Suprapubic skin (tissue), 4 donors: Measurements from ENCODE around the gene FEZF2. TPM values are rescaled to one million over a fixed set of nuclear protein-coding genes. Genes with fewer than 3 reads are reported as not detected.

ENCODE experiments used
- DNase-seq, 2 donors: peaks; one replicate each; pipeline ENCODE4 v3.0.0-alpha.2; 2019; ENCODE audit warnings: low spot score in 2 of 2
- H3K27ac ChIP-seq: fragments of 200-600 bp; sonication (generic); one replicate; pipeline ENCODE4 v1.5.1; 2019
- H3K27me3 ChIP-seq: fragments of 200-600 bp; sonication (generic); one replicate; pipeline ENCODE4 v1.5.1; 2019
- H3K36me3 ChIP-seq: fragments of 200-600 bp; sonication (generic); one replicate; pipeline ENCODE4 v1.5.1; 2019
- H3K4me1 ChIP-seq: fragments of 200-600 bp; sonication (generic); one replicate; pipeline ENCODE4 v1.5.1; 2019
- H3K4me3 ChIP-seq: fragments of 200-600 bp; sonication (generic); one replicate; pipeline ENCODE4 v1.5.1; 2019; ENCODE audit warnings: mild to moderate bottlenecking
- H3K9me3 ChIP-seq: fragments of 200-600 bp; sonication (generic); one replicate; pipeline ENCODE4 v1.5.1; 2019
- CTCF ChIP-seq, 2 donors: fragments of 200-600 bp in 1 of 2; fragments of 450-650 bp in 1 of 2; sonication (generic) in 1 of 2; IDR thresholded peaks; one replicate each; pipeline ENCODE4 v1.5.1; 2016 to 2019; ENCODE audit warnings: antibody characterized with exemption in 2 of 2, mild to moderate bottlenecking in 1 of 2, moderate library complexity in 1 of 2
- EP300 ChIP-seq: sonication (generic); formaldehyde crosslinking; IDR thresholded peaks from one replicate; pipeline ENCODE4 v1.6.1; 2017; ENCODE audit warnings: antibody characterized with exemption
- POLR2A ChIP-seq, 2 donors: fragments of 450-650 bp; IDR thresholded peaks; one replicate each; pipeline ENCODE4 v1.6.1; 2017; ENCODE audit warnings: antibody characterized with exemption in 2 of 2, mild to moderate bottlenecking in 2 of 2, moderate library complexity in 2 of 2
- POLR2AphosphoS5 ChIP-seq, 3 donors: sonication (generic); formaldehyde crosslinking; IDR thresholded peaks; one replicate each; pipeline ENCODE4 v1.6.1; 2017; ENCODE audit warnings: antibody characterized with exemption in 3 of 3
- WGBS: methylation state at CpG from one replicate; pipeline ENCODE4 v1.1.5; 2018; 5-methylcytosine and 5-hydroxymethylcytosine counted together
- total RNA-seq, 4 donors: library from RNA; depleted of rRNA; stranded (reverse); fragments of >200 nt; gene quantifications; one replicate each; pipeline ENCODE4 v1.1.0, GENCODE V29; 2016

The FEZF2 gene
- total RNA-seq, 4 donors from 2014 or later = not detected

GRCh38 chr3:62378311-62378789, 5.0 kb upstream of the FEZF2 start:
- Histone ChIP-seq H3K9me3 (no peaks in the 10 kb centered on the region), H3K4me1 (peaks cover 27% of the 10 kb centered on the region), H3K27ac (no peak overlapping the region), H3K27me3 (peaks cover 99% of the 10 kb centered on the region), H3K36me3 (no peaks in the 10 kb centered on the region), H3K4me3 (no peak overlapping the region)
- no peak for TF ChIP-seq CTCF (IDR thresholded peaks at IDR 0.05)
- TF ChIP-seq POLR2AphosphoS5 (IDR thresholded peaks at IDR 0.05) = no peak
- TF ChIP-seq POLR2A (IDR thresholded peaks at IDR 0.05) = no peak
- TF ChIP-seq EP300 = no peak
- DNase-seq = no peak
- WGBS = 5% methylated on average over 12 of the region's 29 CpGs

GRCh38 chr3:62376906-62377877, 3.8 kb upstream of the FEZF2 start:
- H3K9me3 ChIP-seq = no peaks in the 10 kb centered on the region
- H3K27ac ChIP-seq = no peak overlapping the region
- H3K4me3 ChIP-seq = no peak overlapping the region
- TF ChIP-seq POLR2A (IDR thresholded peaks at IDR 0.05) (no peak), POLR2AphosphoS5 (IDR thresholded peaks at IDR 0.05) (no peak), CTCF (IDR thresholded peaks at IDR 0.05) (no peak), EP300 (no peak)
- H3K4me1 ChIP-seq = peaks cover 39% of the 10 kb centered on the region
- WGBS = 38% methylated on average over 38 of the region's 65 CpGs
- H3K36me3 ChIP-seq = no peaks in the 10 kb centered on the region
- DNase-seq = no peak
- peaks cover 100% of the 10 kb centered on the region for H3K27me3 ChIP-seq

- peaks cover 47% of the 10 kb centered on the region for H3K4me1 ChIP-seq
These were observed 3.0 kb upstream of the FEZF2 start for GRCh38 chr3:62376454-62376720.

GRCh38 chr3:62375655-62376453, 2.5 kb upstream of the FEZF2 start:
- TF ChIP-seq EP300 (no peak), POLR2AphosphoS5 (IDR thresholded peaks at IDR 0.05) (no peak)
- Histone ChIP-seq H3K9me3 (no peaks in the 10 kb centered on the region), H3K4me3 (no peak overlapping the region), H3K4me1 (peaks cover 50% of the 10 kb centered on the region), H3K36me3 (no peaks in the 10 kb centered on the region), H3K27ac (no peak overlapping the region), H3K27me3 (peaks cover 100% of the 10 kb centered on the region)
- 35% methylated on average over 14 of the region's 14 CpGs for WGBS
- DNase-seq = no peak

More at GRCh38 chr3:62376454-62376720, 3.0 kb upstream of the FEZF2 start:
- H3K36me3 ChIP-seq = no peaks in the 10 kb centered on the region
- DNase-seq = no peak
- H3K9me3 ChIP-seq = no peaks in the 10 kb centered on the region
- TF ChIP-seq POLR2AphosphoS5 (IDR thresholded peaks at IDR 0.05) (no peak), POLR2A (IDR thresholded peaks at IDR 0.05) (no peak), EP300 (no peak), CTCF (IDR thresholded peaks at IDR 0.05) (no peak)
- H3K27ac ChIP-seq = no peak overlapping the region
- peaks cover 100% of the 10 kb centered on the region for H3K27me3 ChIP-seq
- H3K4me3 ChIP-seq = no peak overlapping the region
- WGBS = 63% methylated on average over 3 of the region's 3 CpGs

GRCh38 chr3:62374341-62375218, 1.2 kb upstream of the FEZF2 start:
- Histone ChIP-seq H3K36me3 (no peaks in the 10 kb centered on the region), H3K4me3 (peak overlapping the region; percentile 33), H3K9me3 (no peaks in the 10 kb centered on the region), H3K4me1 (peaks cover 62% of the 10 kb centered on the region), H3K27ac (no peak overlapping the region), H3K27me3 (peaks cover 100% of the 10 kb centered on the region)
- no peak for DNase-seq
- 7% methylated on average over 30 of the region's 30 CpGs for WGBS
- no peak for TF ChIP-seq POLR2AphosphoS5 (IDR thresholded peaks at IDR 0.05)
- no peak for TF ChIP-seq EP300
- no peak for TF ChIP-seq POLR2A (IDR thresholded peaks at IDR 0.05)
- TF ChIP-seq CTCF (IDR thresholded peaks at IDR 0.05) = no peak
